ENCODE results near the gene FPR2. TPM values are rescaled to one million over a fixed set of nuclear protein-coding genes. Genes with fewer than 3 reads are reported as not detected.

FPR2 gene
- total RNA-seq, 1 donor from 2014 or later: not detected

DNA sequence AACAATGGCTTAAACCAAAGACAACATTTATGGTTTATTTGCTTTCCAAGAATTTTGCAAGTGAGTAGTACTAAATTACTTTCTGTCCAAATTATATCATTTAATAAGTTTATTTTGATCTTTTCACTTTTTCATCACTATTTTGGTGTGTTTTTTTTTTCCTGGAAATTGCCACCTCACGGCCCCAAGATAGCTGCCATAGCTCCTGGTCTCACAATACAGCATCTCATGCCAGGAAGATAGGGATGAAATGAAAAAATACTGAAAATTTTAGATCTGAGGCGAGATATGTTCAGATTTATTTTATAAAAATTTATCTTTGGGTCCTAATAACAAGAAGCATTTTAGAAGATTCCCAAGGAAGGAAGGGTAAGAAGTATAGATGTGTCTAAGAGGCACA lies 27.0 kb downstream of the FPR2 start:
- Mint-ChIP-seq H3K4me3 (ENCODE audit: unreplicated experiment) (no peak overlapping the region), H3K27me3 (ENCODE audit: low read depth) (no peaks in the 10 kb centered on the region), H3K4me1 (ENCODE audit: low read depth) (no peaks in the 10 kb centered on the region), H3K36me3 (ENCODE audit: low read depth) (no peaks in the 10 kb centered on the region), H3K27ac (ENCODE audit: unreplicated experiment) (no peak overlapping the region), H3K9me3 (ENCODE audit: low read depth) (peaks cover 2% of the 10 kb centered on the region)
- TF ChIP-seq, protein P1, sequence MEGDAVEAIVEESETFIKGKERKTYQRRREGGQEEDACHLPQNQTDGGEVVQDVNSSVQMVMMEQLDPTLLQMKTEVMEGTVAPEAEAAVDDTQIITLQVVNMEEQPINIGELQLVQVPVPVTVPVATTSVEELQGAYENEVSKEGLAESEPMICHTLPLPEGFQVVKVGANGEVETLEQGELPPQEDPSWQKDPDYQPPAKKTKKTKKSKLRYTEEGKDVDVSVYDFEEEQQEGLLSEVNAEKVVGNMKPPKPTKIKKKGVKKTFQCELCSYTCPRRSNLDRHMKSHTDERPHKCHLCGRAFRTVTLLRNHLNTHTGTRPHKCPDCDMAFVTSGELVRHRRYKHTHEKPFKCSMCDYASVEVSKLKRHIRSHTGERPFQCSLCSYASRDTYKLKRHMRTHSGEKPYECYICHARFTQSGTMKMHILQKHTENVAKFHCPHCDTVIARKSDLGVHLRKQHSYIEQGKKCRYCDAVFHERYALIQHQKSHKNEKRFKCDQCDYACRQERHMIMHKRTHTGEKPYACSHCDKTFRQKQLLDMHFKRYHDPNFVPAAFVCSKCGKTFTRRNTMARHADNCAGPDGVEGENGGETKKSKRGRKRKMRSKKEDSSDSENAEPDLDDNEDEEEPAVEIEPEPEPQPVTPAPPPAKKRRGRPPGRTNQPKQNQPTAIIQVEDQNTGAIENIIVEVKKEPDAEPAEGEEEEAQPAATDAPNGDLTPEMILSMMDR (IDR thresholded peaks at IDR 0.05): no peak
- DNase-seq (ENCODE audit: low spot score): no peak

DNA sequence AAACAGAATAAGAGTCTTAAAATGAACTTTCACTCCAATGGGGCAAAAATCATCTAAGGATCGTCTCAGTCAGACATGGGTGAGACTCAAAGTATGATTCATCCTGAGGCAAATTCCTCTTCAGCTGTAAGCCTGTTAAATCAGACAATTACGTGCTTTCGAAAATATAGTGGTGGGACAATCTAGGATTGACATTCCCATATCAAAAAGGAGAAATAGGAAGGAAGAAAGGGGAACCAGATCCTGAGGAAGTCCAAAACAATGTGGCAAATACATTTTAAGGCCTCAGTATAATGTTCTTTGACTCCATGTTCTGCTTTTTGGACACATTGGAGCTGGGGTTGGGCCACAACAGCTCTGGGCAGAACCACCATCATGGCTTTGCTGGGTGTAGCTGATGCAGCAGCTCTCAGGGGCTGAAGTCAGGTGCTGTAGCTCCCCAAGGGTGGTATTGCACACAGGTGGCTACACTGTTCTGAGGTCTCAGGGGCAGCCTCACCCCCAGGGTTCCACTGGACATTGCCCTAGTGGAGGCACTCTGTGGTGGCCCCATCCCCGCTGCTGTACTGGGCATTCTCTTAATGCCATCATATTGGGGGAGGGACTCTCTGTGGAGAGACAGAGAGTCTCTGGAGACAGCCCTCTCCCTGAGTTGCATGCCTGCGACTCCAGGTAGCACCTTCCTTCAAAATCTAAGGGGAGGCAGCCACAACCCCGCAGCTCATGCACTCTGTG lies 28.2 kb downstream of the FPR2 start:
- Mint-ChIP-seq H3K4me1 (ENCODE audit: low read depth) (no peaks in the 10 kb centered on the region), H3K9me3 (ENCODE audit: low read depth) (peaks cover 2% of the 10 kb centered on the region), H3K27ac (ENCODE audit: unreplicated experiment) (no peak overlapping the region), H3K36me3 (ENCODE audit: low read depth) (no peaks in the 10 kb centered on the region), H3K27me3 (ENCODE audit: low read depth) (no peaks in the 10 kb centered on the region), H3K4me3 (ENCODE audit: unreplicated experiment) (no peak overlapping the region)
- TF ChIP-seq, protein P1 (IDR thresholded peaks at IDR 0.05): no peak
- DNase-seq (ENCODE audit: low spot score): no peak

DNA sequence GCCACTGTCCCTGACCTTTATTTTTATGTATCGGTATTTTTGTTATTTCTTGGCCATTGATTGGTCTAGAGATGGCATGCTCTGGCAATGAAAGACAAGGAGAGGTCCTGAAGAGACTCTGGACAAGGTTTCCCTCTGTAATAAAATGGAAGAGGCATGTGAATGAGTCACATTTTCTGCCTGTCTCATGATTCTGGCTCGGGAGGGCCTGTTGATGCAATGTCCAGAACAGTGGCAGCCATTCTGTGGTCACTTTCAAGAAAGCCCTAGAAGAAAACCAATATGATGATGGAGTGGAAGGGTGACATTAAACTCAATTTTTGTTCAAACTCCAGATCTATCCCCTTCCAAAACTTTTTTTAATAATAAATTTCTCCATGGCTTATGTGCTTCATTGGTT lies 32.0 kb downstream of the FPR2 start:
- H3K4me1 Mint-ChIP-seq (ENCODE audit: low read depth): no peaks in the 10 kb centered on the region
- H3K9me3 Mint-ChIP-seq (ENCODE audit: low read depth): peaks cover 10% of the 10 kb centered on the region
- no peaks in the 10 kb centered on the region for H3K27me3 Mint-ChIP-seq (ENCODE audit: low read depth)

DNA sequence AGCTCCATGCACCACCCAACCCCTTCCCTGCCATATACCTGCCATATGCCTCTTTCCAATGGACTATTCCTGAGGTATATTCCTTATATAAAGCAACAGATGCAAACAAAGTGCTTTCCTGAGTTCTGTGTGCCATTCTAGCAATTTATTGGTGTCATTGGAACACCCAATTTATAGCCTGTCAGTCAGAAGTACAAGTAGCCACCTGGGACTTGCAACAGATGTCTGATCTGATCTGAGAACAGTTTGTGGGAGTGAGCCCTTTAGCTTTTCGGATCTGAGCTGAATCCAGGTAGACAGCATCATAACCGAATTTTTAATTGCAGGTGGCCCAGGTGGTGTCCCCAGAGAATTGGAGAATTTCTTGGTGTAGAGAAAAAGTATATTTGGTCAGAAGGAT lies 33.0 kb downstream of the FPR2 start:
- TF ChIP-seq, protein P1 (IDR thresholded peaks at IDR 0.05): no peak
- peaks cover 11% of the 10 kb centered on the region for H3K9me3 Mint-ChIP-seq (ENCODE audit: low read depth)
- no peaks in the 10 kb centered on the region for H3K36me3 Mint-ChIP-seq (ENCODE audit: low read depth)
- no peak overlapping the region for H3K4me3 Mint-ChIP-seq (ENCODE audit: unreplicated experiment)
- H3K27me3 Mint-ChIP-seq (ENCODE audit: low read depth): no peaks in the 10 kb centered on the region
- H3K27ac Mint-ChIP-seq (ENCODE audit: unreplicated experiment): no peak overlapping the region
- no peak for DNase-seq (ENCODE audit: low spot score)
- H3K4me1 Mint-ChIP-seq (ENCODE audit: low read depth): peaks cover 1% of the 10 kb centered on the region

More for the DNA sequence above, 32.0 kb downstream of the FPR2 start:
- Mint-ChIP-seq H3K36me3 (ENCODE audit: low read depth) (no peaks in the 10 kb centered on the region), H3K27ac (ENCODE audit: unreplicated experiment) (no peak overlapping the region), H3K4me3 (ENCODE audit: unreplicated experiment) (no peak overlapping the region)
- TF ChIP-seq, protein P1 (IDR thresholded peaks at IDR 0.05): no peak
- no peak for DNase-seq (ENCODE audit: low spot score)

DNA sequence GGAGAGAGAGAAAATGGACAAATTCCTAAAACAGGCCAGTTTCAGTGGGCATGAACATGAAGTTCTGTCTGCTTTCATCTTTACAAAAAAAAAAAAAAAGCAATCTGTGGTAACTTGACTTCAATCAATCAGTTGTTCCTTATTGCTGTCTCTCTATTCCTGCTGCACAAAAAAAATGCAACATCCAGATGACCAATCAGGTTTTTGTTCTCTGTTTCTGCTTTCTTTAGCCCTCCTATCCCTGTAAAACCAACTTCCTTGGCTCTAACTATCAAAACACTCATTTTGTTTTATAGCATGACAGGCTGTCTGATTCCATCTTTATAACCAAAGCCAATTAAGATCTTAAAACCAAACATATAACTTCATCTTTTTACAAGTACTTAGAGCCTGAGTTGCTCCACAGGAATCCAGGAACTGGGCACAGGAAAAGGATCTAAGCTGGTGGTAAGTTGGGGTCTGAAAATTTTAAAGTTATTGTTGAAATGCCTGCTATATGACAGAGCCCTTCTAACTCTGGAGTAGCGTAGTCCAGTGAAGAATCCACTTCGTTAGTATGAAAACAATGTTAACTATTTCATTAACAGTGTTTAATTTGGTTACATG lies 34.0 kb downstream of the FPR2 start, which contains the start of gene FPR3:
Gene FPR3 (plus strand): TSS at position 273 of the 606 bp plus-strand sequence. CDS start 28,592 bp downstream, outside the sequence.
- Mint-ChIP-seq H3K4me1 (ENCODE audit: low read depth) (peaks cover 11% of the 10 kb centered on the region), H3K27me3 (ENCODE audit: low read depth) (no peaks in the 10 kb centered on the region), H3K4me3 (ENCODE audit: unreplicated experiment) (no peak within 1 kb of the TSS), H3K36me3 (ENCODE audit: low read depth) (no peaks in the 10 kb centered on the region), H3K27ac (ENCODE audit: unreplicated experiment) (no peak within 1 kb of the TSS), H3K9me3 (ENCODE audit: low read depth) (peaks cover 13% of the 10 kb centered on the region)
- DNase-seq (ENCODE audit: low spot score): no peak
- TF ChIP-seq, protein P1 (IDR thresholded peaks at IDR 0.05): no peak
